ENCODE results near the gene PRMT3.

DNA sequence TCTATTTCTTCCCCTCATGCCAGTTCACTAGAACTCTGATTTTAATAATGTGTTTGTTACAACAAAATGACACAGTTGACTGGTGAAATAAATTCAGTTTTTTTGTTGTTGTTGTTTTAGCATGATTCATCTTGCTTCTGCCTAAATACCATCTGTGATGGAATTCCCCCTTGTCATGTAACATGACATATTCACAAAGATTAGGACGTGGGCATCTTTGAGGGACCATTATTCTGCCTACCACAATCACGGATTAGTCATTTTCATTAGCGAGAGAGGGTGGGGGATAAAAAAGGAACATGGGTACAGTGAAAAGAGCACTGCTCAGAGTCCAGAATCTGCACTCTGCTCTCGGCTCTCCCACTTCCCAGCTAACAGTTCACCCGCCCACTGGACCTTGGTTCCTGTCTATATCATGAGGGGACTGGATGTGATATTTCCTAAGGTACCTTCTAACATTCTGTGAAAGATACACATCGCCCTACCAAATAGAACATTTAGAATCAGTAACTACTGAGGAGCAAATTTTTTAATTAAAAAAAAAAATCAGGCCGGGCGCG, 12.7 kb upstream of the PRMT3 start:
- TF ChIP-seq CREB1 (IDR thresholded peaks at IDR 0.05; ENCODE audit: low read depth) (no peak), EP300 (IDR thresholded peaks at IDR 0.05; ENCODE audit: borderline replicate concordance) (no peak), EGR1 (IDR thresholded peaks at IDR 0.05) (no peak), TAF1 (IDR thresholded peaks at IDR 0.05; ENCODE audit: low read depth) (no peak), RAD21 (IDR thresholded peaks at IDR 0.05; ENCODE audit: low read depth) (no peak), YY1 (IDR thresholded peaks at IDR 0.05; ENCODE audit: low read depth) (no peak), FOXM1 (IDR thresholded peaks at IDR 0.05; ENCODE audit: borderline replicate concordance, low read depth) (no peak), ZBTB7A (IDR thresholded peaks at IDR 0.05; ENCODE audit: low read depth) (no peak), TCF12 (IDR thresholded peaks at IDR 0.05; ENCODE audit: low read depth) (no peak), TEAD4 (IDR thresholded peaks at IDR 0.05) (no peak)
- TF ChIP-seq, protein P1, sequence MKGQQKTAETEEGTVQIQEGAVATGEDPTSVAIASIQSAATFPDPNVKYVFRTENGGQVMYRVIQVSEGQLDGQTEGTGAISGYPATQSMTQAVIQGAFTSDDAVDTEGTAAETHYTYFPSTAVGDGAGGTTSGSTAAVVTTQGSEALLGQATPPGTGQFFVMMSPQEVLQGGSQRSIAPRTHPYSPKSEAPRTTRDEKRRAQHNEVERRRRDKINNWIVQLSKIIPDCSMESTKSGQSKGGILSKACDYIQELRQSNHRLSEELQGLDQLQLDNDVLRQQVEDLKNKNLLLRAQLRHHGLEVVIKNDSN (IDR thresholded peaks at IDR 0.05): no peak
- TF ChIP-seq, protein P2, sequence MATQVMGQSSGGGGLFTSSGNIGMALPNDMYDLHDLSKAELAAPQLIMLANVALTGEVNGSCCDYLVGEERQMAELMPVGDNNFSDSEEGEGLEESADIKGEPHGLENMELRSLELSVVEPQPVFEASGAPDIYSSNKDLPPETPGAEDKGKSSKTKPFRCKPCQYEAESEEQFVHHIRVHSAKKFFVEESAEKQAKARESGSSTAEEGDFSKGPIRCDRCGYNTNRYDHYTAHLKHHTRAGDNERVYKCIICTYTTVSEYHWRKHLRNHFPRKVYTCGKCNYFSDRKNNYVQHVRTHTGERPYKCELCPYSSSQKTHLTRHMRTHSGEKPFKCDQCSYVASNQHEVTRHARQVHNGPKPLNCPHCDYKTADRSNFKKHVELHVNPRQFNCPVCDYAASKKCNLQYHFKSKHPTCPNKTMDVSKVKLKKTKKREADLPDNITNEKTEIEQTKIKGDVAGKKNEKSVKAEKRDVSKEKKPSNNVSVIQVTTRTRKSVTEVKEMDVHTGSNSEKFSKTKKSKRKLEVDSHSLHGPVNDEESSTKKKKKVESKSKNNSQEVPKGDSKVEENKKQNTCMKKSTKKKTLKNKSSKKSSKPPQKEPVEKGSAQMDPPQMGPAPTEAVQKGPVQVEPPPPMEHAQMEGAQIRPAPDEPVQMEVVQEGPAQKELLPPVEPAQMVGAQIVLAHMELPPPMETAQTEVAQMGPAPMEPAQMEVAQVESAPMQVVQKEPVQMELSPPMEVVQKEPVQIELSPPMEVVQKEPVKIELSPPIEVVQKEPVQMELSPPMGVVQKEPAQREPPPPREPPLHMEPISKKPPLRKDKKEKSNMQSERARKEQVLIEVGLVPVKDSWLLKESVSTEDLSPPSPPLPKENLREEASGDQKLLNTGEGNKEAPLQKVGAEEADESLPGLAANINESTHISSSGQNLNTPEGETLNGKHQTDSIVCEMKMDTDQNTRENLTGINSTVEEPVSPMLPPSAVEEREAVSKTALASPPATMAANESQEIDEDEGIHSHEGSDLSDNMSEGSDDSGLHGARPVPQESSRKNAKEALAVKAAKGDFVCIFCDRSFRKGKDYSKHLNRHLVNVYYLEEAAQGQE (IDR thresholded peaks at IDR 0.05; ENCODE audit: low read depth): no peak
- TF ChIP-seq, protein P3, sequence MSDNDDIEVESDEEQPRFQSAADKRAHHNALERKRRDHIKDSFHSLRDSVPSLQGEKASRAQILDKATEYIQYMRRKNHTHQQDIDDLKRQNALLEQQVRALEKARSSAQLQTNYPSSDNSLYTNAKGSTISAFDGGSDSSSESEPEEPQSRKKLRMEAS (IDR thresholded peaks at IDR 0.05): no peak

Measured in Ishikawa (cell line).